Natural killer cell (primary cell): ENCODE results near the gene MYO5A. TPM values are rescaled to one million over a fixed set of nuclear protein-coding genes. Genes with fewer than 3 reads are reported as not detected.

Experiments
- ATAC-seq, 3 donors: fragments of 150-1000 bp in 2 of 3; fragments of 200-7000 bp in 1 of 3; cut with Tn5 transposase; 1 replicate in 1 of 3; 2 replicates in 2 of 3; pipeline ENCODE4 v1.10.0; 2021; ENCODE audit warnings: mild to moderate bottlenecking in 2 of 3, moderate library complexity in 2 of 3
- DNase-seq, 2 donors: peaks; one replicate each; pipeline versions ENCODE4 v3.0.0 to v3.0.0-alpha.2; 2013 to 2021; ENCODE audit warnings: mixed read lengths in 1 of 2
- H3K27ac ChIP-seq: one replicate; pipeline ENCODE4 v1.5.1; 2013; ENCODE audit warnings: mild to moderate bottlenecking, low read length
- H3K27me3 ChIP-seq: one replicate; pipeline ENCODE4 v1.6.1; 2013; ENCODE audit warnings: low read length; ENCODE audit not compliant: control insufficient read depth, insufficient read depth
- H3K36me3 ChIP-seq: one replicate; pipeline ENCODE4 v1.6.1; 2013; ENCODE audit warnings: low read length; ENCODE audit not compliant: control insufficient read depth, insufficient read depth
- H3K4me1 ChIP-seq: one replicate; pipeline ENCODE4 v1.6.1; 2013; ENCODE audit warnings: low read length; ENCODE audit not compliant: control insufficient read depth, insufficient read depth
- H3K4me3 ChIP-seq: one replicate; pipeline ENCODE4 v1.5.1; 2013; ENCODE audit warnings: low read length
- H3K9me3 ChIP-seq: one replicate; pipeline ENCODE4 v1.6.1; 2013; ENCODE audit warnings: low read length; ENCODE audit not compliant: control insufficient read depth, insufficient read depth
- H3K27ac Mint-ChIP-seq, 2 donors: one replicate each; pipeline ENCODE4 v1.8.0; 2022; ENCODE audit warnings: mild to moderate bottlenecking in 2 of 2, mixed read lengths in 2 of 2, moderate library complexity in 1 of 2
- H3K27me3 Mint-ChIP-seq, 2 donors: one replicate each; pipeline ENCODE4 v1.8.0; 2022; ENCODE audit warnings: low read depth in 2 of 2, mixed read lengths in 2 of 2
- H3K36me3 Mint-ChIP-seq: one replicate; pipeline ENCODE4 v1.8.0; 2022; ENCODE audit warnings: mixed read lengths
- H3K4me1 Mint-ChIP-seq, 2 donors: one replicate each; pipeline ENCODE4 v1.8.0; 2022; ENCODE audit warnings: mixed read lengths in 2 of 2
- H3K4me3 Mint-ChIP-seq: one replicate; pipeline ENCODE4 v1.8.0; 2022; ENCODE audit warnings: mild to moderate bottlenecking, moderate library complexity, mixed read lengths
- H3K9me3 Mint-ChIP-seq, 2 donors: one replicate each; pipeline ENCODE4 v1.8.0; 2022; ENCODE audit warnings: mixed read lengths in 2 of 2
- CTCF ChIP-seq: fragments of 200-600 bp; IDR thresholded peaks from one replicate; pipeline ENCODE4 v1.8.0; 2022; ENCODE audit warnings: antibody characterized with exemption
- WGBS: methylation state at CpG from one replicate; pipeline ENCODE4 v1.1.7; 2013; ENCODE audit warnings: missing lambda C conversion rate; ENCODE audit not compliant: insufficient coverage; 5-methylcytosine and 5-hydroxymethylcytosine counted together
- intact Hi-C: fragments of 100-400 bp; cut with micrococcal nuclease; formaldehyde crosslinking; loops from one replicate; pipeline ENCODE4 v1.14.2; 2022
- total RNA-seq, 4 donors: library from RNA; stranded (reverse); fragments of 120-200 nt in 1 of 4; gene quantifications; one replicate each; pipeline versions ENCODE4 v1.2.3 to v1.2.4, GENCODE V29; 2013 to 2022

The MYO5A gene
- total RNA-seq, 3 donors from 2014 or later (not counting 1 experiment from before 2014, with no cell fraction given) = 42.8 to 51.5 (median 44.4) TPM

- Mint-ChIP-seq H3K4me1 (peaks cover 24 to 33% of the 10 kb centered on the region in 2 donors), H3K4me3 (peak overlapping the region; percentile 91), H3K36me3 (no peaks in the 10 kb centered on the region), H3K9me3 (no peaks in the 10 kb centered on the region), H3K27ac (peak overlapping the region; percentile 68 to 79), H3K27me3 (peaks cover under 1 to 15% of the 10 kb centered on the region in 2 donors)
- Histone ChIP-seq H3K9me3 (no peaks in the 10 kb centered on the region), H3K4me1 (peaks cover 16% of the 10 kb centered on the region), H3K36me3 (no peaks in the 10 kb centered on the region), H3K4me3 (peak overlapping the region; percentile 54), H3K27me3 (no peaks in the 10 kb centered on the region), H3K27ac (peak overlapping the region; percentile 44)
- peak; percentile 25 to 57 for DNase-seq
- 3% methylated on average over 32 of the region's 32 CpGs for WGBS
- peak in 2 of 3 donors; percentile 2 to 3 for ATAC-seq
- intact Hi-C loops = loop anchor here (2.0 to 10.0 kb wide), 3 partner anchors 45 to 207 kb away; partner anchors contain the start of gene ATOSA
- no peak for TF ChIP-seq CTCF
Observed at GRCh38 chr15:52527911-52528563, 643 bp downstream of the MYO5A start.

- Histone ChIP-seq H3K4me3 (no peak overlapping the region), H3K27ac (no peak overlapping the region), H3K9me3 (no peaks in the 10 kb centered on the region), H3K27me3 (no peaks in the 10 kb centered on the region), H3K36me3 (no peaks in the 10 kb centered on the region), H3K4me1 (peaks cover 16% of the 10 kb centered on the region)
- Mint-ChIP-seq H3K4me1 (peaks cover 26 to 36% of the 10 kb centered on the region in 2 donors), H3K4me3 (peak overlapping the region; percentile 91), H3K36me3 (no peaks in the 10 kb centered on the region), H3K27me3 (peaks cover 0 to 13% of the 10 kb centered on the region in 2 donors), H3K27ac (peak overlapping the region in 1 of 2 donors; percentile 79), H3K9me3 (no peaks in the 10 kb centered on the region)
- 87% methylated on average over 5 of the region's 7 CpGs for WGBS
- intact Hi-C loops = loop anchor here (10.0 kb wide), 1 partner anchor 207 kb away; no protein-coding TSS in a partner anchor
- no peak for TF ChIP-seq CTCF
- ATAC-seq (no peak), DNase-seq (no peak)
Observed at GRCh38 chr15:52527196-52527910, 1.3 kb downstream of the MYO5A start.

- WGBS = 91% methylated on average over 2 of the region's 4 CpGs
- no peak overlapping the region for H3K27ac ChIP-seq
Observed at GRCh38 chr15:52524223-52525136, 4.2 kb downstream of the MYO5A start.

More at GRCh38 chr15:52524223-52525136, 4.2 kb downstream of the MYO5A start:
- Mint-ChIP-seq H3K9me3 (no peaks in the 10 kb centered on the region), H3K27ac (no peak overlapping the region), H3K36me3 (no peaks in the 10 kb centered on the region), H3K4me1 (peaks cover 32 to 42% of the 10 kb centered on the region in 2 donors), H3K27me3 (no peaks in the 10 kb centered on the region), H3K4me3 (no peak overlapping the region)
- no peak for TF ChIP-seq CTCF
- Histone ChIP-seq H3K27me3 (no peaks in the 10 kb centered on the region), H3K9me3 (no peaks in the 10 kb centered on the region), H3K4me3 (no peak overlapping the region), H3K36me3 (no peaks in the 10 kb centered on the region), H3K4me1 (peaks cover 9% of the 10 kb centered on the region)
- intact Hi-C loops = loop anchor here (10.0 kb wide), 1 partner anchor 210 kb away; no protein-coding TSS in a partner anchor
- DNase-seq (no peak), ATAC-seq (no peak)
